Right cardiac atrium (tissue), 5 donors: ENCODE results near the gene ITSN2. TPM values are rescaled to one million over a fixed set of nuclear protein-coding genes. Genes with fewer than 3 reads are reported as not detected.

ENCODE experiments used
- ATAC-seq, 2 donors: fragments of 200-7000 bp; cut with Tn5 transposase; one replicate each; pipeline versions ENCODE4 v1.8.0 to v1.9.1; 2020; ENCODE audit warnings: moderate library complexity in 2 of 2, mild to moderate bottlenecking in 1 of 2
- DNase-seq, 3 donors: peaks; one replicate each; pipeline ENCODE4 v3.0.0-alpha.2; 2020
- H3K27ac ChIP-seq: one replicate; pipeline ENCODE4 v1.5.1; 2013; ENCODE audit warnings: mild to moderate bottlenecking, low read length, control low read depth, moderate library complexity
- H3K27me3 ChIP-seq: one replicate; pipeline ENCODE4 v1.6.1; 2013; ENCODE audit not compliant: control insufficient read depth, insufficient read depth
- H3K4me1 ChIP-seq: one replicate; pipeline ENCODE4 v1.6.1; 2013; ENCODE audit warnings: low read length; ENCODE audit not compliant: control insufficient read depth, insufficient read depth
- H3K4me3 ChIP-seq: one replicate; pipeline ENCODE4 v1.5.1; 2013; ENCODE audit warnings: low read length, control low read depth
- H3K9me3 ChIP-seq: one replicate; pipeline ENCODE4 v1.6.1; 2013; ENCODE audit warnings: low read length; ENCODE audit not compliant: control insufficient read depth
- WGBS: extraction: QIAGEN DNeasy Blood & Tissue Kit; methylation state at CpG from one replicate; pipeline ENCODE4 v1.1.7; 2013; 5-methylcytosine and 5-hydroxymethylcytosine counted together
- intact Hi-C, 4 donors: fragments of 100-400 bp; cut with DNase I; formaldehyde crosslinking; loops; one replicate each; pipeline versions ENCODE4 v1.11.0 to v1.14.0; 2022 to 2023
- polyA plus RNA-seq: library from polyadenylated mRNA; stranded (reverse); fragments of 200-250 nt; gene quantifications from one replicate; pipeline ENCODE4 v1.2.3, GENCODE V29; 2013
- total RNA-seq, 4 donors: library from RNA; stranded (reverse); fragmentation: NEBNext Ultra II Directional; extraction: Animal tissue kit (Norgen Biotek cat#: 25700); gene quantifications; one replicate each; pipeline ENCODE4 v1.2.1, GENCODE V29; 2021
- donor health status: healthy with polysubstance abuse.
- donor health status: DM: no; HTN: yes; CAD: no.
- donor health status: DM: no; HTN: no; CAD: no.
- donor health status: DM: no; HTN: yes; CAD: no; lungs with severe emphysema.
- donor health status: DM: yes; HTN: yes; CAD: no.

Gene ITSN2
- total and polyA plus RNA-seq, 5 donors: 22.8 to 58.9 (median 54.4) TPM

- Histone ChIP-seq H3K27me3 (no peaks in the 10 kb centered on the region), H3K27ac (no peak overlapping the region), H3K9me3 (no peaks in the 10 kb centered on the region), H3K4me3 (no peak overlapping the region), H3K4me1 (peaks cover 11% of the 10 kb centered on the region)
- 54% methylated on average over 2 of the region's 2 CpGs for WGBS
- intact Hi-C loops: no loop called here
- no peak for DNase-seq
- peak in 1 of 2 donors; percentile 80 for ATAC-seq
Measured at GRCh38 chr2:24332791-24333540, 27.4 kb downstream of the ITSN2 start.

- Histone ChIP-seq H3K4me3 (no peak overlapping the region), H3K9me3 (no peaks in the 10 kb centered on the region), H3K27me3 (no peaks in the 10 kb centered on the region), H3K27ac (no peak overlapping the region), H3K4me1 (peaks cover 11% of the 10 kb centered on the region)
- intact Hi-C loops: no loop called here
- ATAC-seq: no peak
- WGBS: 85% methylated on average over 11 of the region's 11 CpGs
- DNase-seq: no peak
Measured at GRCh38 chr2:24330161-24330560, 30.2 kb downstream of the ITSN2 start.

GRCh38 chr2:24329700-24330099 lies 30.6 kb downstream of the ITSN2 start:
- ATAC-seq: no peak
- Histone ChIP-seq H3K9me3 (no peaks in the 10 kb centered on the region), H3K27ac (no peak overlapping the region), H3K27me3 (no peaks in the 10 kb centered on the region), H3K4me1 (peaks cover 11% of the 10 kb centered on the region), H3K4me3 (no peak overlapping the region)
- intact Hi-C loops: no loop called here
- no peak for DNase-seq
- WGBS: 60% methylated on average over 2 of the region's 2 CpGs

- no peak overlapping the region for H3K4me3 ChIP-seq
- no peak overlapping the region for H3K27ac ChIP-seq
- no peaks in the 10 kb centered on the region for H3K9me3 ChIP-seq
- 30% methylated on average over 3 of the region's 3 CpGs for WGBS
- DNase-seq (no peak), ATAC-seq (peak; percentile 53 to 72)
- no peaks in the 10 kb centered on the region for H3K27me3 ChIP-seq
- intact Hi-C loops: no loop called here
- H3K4me1 ChIP-seq: peaks cover 6% of the 10 kb centered on the region
Measured at GRCh38 chr2:24328010-24328409, 32.3 kb downstream of the ITSN2 start.

GRCh38 chr2:24317491-24317920 lies 42.8 kb downstream of the ITSN2 start:
- H3K4me3 ChIP-seq: no peak overlapping the region
- intact Hi-C loops: no loop called here
- ATAC-seq (peak; percentile 45 to 52), DNase-seq (peak; percentile 36 to 68 (median 66))
- H3K27me3 ChIP-seq: no peaks in the 10 kb centered on the region
- H3K4me1 ChIP-seq: peaks cover 10% of the 10 kb centered on the region
- no peak overlapping the region for H3K27ac ChIP-seq
- H3K9me3 ChIP-seq: no peaks in the 10 kb centered on the region

- DNase-seq (no peak), ATAC-seq (peak in 1 of 2 donors; percentile 28)
- H3K27ac ChIP-seq: no peak overlapping the region
- intact Hi-C loops: no loop called here
- no peaks in the 10 kb centered on the region for H3K27me3 ChIP-seq
- H3K9me3 ChIP-seq: no peaks in the 10 kb centered on the region
- WGBS: 71% methylated on average over 3 of the region's 3 CpGs
- H3K4me3 ChIP-seq: no peak overlapping the region
- peaks cover 10% of the 10 kb centered on the region for H3K4me1 ChIP-seq
Measured at GRCh38 chr2:24315669-24316068, 44.7 kb downstream of the ITSN2 start.

- Histone ChIP-seq H3K27ac (no peak overlapping the region), H3K9me3 (no peaks in the 10 kb centered on the region), H3K4me3 (no peak overlapping the region), H3K4me1 (peaks cover 6% of the 10 kb centered on the region), H3K27me3 (no peaks in the 10 kb centered on the region)
- no peak for DNase-seq
- WGBS: 86% methylated on average over 5 of the region's 5 CpGs
- no peak for ATAC-seq
- intact Hi-C loops: no loop called here
Measured at GRCh38 chr2:24313744-24314632, 46.3 kb downstream of the ITSN2 start.

GRCh38 chr2:24307961-24308360 lies 52.4 kb downstream of the ITSN2 start:
- Histone ChIP-seq H3K4me1 (peaks cover 2% of the 10 kb centered on the region), H3K27ac (no peak overlapping the region), H3K27me3 (no peaks in the 10 kb centered on the region), H3K4me3 (no peak overlapping the region), H3K9me3 (no peaks in the 10 kb centered on the region)
- ATAC-seq (no peak), DNase-seq (no peak)
- 78% methylated on average over 2 of the region's 2 CpGs for WGBS
- intact Hi-C loops: loop anchor here in 1 of 4 donors (5.0 kb wide), 1 partner anchor 74 kb away; no protein-coding TSS in a partner anchor

- 54% methylated on average over 3 of the region's 3 CpGs for WGBS
- intact Hi-C loops: loop anchor here in 1 of 4 donors (5.0 kb wide), 1 partner anchor 78 kb away; no protein-coding TSS in a partner anchor
- Histone ChIP-seq H3K9me3 (no peaks in the 10 kb centered on the region), H3K27me3 (no peaks in the 10 kb centered on the region), H3K4me3 (no peak overlapping the region), H3K27ac (no peak overlapping the region), H3K4me1 (peaks cover 2% of the 10 kb centered on the region)
- ATAC-seq (peak; percentile 23 to 25), DNase-seq (no peak)
Measured at GRCh38 chr2:24304631-24305030, 55.7 kb downstream of the ITSN2 start.

GRCh38 chr2:24304098-24304497 lies 56.2 kb downstream of the ITSN2 start:
- intact Hi-C loops: no loop called here
- 27% methylated on average over 4 of the region's 4 CpGs for whole genome bisulfite sequencing
- ATAC-seq (peak; percentile 99), DNase-seq (peak; percentile 71 to 91 (median 83))
- no peak overlapping the region for H3K27ac ChIP-seq
- no peak overlapping the region for H3K4me3 ChIP-seq
- no peaks in the 10 kb centered on the region for H3K9me3 ChIP-seq
- peaks cover 2% of the 10 kb centered on the region for H3K4me1 ChIP-seq
- H3K27me3 ChIP-seq: no peaks in the 10 kb centered on the region

- no peak overlapping the region for H3K27ac ChIP-seq
Measured at GRCh38 chr2:24301599-24301998, 58.7 kb downstream of the ITSN2 start.

More at GRCh38 chr2:24301599-24301998, 58.7 kb downstream of the ITSN2 start:
- H3K4me1 ChIP-seq: peaks cover 2% of the 10 kb centered on the region
- WGBS: 98% methylated on average over 6 of the region's 6 CpGs
- H3K27me3 ChIP-seq: no peaks in the 10 kb centered on the region
- intact Hi-C loops: no loop called here
- no peaks in the 10 kb centered on the region for H3K9me3 ChIP-seq
- H3K4me3 ChIP-seq: no peak overlapping the region
- no peak for DNase-seq
- no peak for ATAC-seq
